ENCODE results near the gene UCMA.

The UCMA gene

DNA sequence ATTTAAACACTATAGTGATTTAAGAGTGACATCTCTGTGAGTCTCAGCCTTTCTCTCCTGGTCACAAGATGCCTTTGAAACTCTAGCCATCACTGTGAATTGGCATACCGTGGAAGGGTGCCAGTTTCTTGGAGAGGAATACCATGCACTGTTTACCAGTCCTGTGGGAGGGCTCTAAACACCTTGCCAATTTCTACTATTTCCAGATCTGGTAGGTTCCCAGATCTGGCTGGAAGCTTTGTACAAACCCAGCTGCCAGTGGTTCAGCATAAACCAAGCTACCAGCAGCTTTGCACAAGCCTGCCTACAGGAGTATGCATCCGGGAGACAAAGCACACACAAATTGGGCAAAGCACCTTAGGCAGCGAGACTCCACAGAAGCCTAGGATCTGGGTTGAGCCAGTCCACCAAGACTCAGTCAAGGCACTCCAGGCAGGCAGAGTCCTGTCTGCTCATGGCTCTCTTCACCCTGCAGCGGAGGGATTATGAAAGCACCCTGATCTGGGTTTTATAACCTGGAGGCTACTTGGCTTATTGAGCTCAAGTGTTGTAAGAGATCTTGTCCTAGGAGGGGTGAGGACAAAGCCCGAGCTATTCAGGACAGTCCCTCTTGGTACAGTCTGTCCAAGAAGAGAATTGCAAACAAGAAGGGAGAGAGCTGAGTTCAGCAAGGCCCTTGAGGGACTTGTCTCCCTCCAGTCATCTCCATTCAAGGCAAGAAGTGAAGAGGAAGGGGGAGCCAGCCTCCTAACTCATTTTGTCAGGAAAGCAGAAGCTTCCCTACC lies 49.3 kb downstream of the UCMA start:
- no peak for DNase-seq

DNA sequence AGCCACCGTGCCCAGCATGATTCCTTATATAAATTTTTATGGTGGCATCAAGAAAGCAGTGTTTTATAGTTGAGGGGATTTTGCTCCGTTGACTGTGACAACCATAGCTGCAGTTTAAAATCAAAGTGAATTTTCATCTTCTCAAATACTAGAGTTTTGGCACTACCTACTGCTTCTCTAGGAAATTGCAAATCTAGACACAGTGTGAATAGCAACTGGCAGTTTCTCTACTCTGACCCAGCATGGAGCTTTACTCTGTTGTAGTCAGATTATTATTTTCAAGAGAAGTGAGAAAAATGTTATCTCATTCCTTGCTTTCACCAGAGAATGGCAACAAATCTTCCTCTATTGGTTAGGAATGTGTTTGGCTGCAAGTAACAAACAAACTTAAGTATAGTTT lies 49.9 kb downstream of the UCMA start:
- no peak for DNase-seq

DNA sequence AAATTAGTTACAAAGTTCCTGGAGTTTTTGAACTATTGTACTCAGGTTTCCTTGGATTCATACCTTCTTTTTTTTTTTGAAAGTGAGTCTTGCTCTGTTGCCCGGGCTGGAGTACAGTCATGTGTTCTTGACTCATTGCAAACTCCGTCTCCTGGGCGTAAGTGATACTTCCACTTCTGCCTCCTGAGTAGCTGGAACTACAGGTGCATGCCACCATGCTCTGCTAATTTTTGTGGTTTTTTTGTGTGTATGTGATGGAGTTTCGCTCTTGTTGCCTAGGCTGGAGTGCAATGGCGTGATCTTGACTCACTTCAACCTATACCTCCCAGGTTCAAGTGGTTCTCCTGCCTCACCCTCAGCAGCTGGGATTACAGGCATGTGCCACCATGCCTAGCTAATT lies 50.5 kb downstream of the UCMA start:
- DNase-seq = no peak

DNA sequence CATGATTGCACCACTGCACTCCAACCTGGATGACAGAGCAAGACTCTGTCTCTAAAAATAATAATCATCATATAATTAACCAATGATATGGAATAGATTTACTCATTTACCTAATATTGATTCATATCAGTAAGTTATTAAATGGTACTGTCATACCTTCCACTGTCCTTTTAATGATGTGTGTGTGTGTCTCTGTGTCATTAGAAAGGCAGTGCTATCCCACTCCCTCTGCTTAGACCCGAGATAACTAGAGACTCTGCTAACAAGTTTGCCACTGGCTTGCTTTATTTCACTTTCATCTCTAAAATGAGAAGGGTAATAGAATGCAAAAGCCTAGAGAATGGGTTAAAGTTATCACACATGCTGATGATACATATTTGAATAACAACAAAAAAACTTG lies 51.8 kb downstream of the UCMA start:
- no peak for DNase-seq

DNA sequence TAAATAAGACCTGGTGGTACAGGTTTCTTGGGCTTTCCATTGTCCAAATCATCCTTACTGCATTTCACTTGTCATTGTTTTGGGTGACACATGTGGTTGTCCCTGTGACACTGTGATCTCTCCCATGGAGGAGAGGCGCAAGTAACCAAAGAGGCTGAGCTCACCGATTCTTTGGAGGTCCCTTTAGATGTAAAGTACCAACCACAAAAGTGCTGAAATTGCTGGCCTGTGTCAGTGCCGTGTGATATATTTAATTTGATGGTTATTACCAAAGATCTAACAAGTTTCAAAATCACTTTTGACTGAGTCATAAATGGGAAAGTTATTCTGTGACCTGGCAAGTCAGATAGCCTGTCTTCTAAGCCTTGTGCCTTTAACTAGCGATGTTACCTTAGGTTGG lies 53.4 kb downstream of the UCMA start:
- DNase-seq = no peak

DNA sequence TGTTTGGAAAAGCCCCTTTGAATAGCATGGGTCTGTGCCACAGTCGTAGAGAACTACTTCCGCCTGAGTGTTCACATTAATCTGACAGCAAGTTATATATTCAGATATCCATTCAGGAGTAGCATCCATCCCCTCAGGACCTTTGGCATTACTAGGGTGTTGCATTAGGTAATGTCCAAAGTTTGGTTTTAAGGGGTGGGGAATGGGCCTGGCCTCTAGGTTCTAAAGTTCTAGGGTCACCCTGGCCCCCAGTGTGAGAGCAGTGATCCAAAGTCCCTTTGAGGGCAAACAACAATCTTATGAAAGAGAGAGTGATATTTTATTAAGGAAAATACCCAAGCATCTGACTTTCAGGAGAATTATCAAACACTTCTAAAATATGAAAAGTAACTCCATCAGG lies 60.6 kb downstream of the UCMA start:
- DNase-seq = no peak
